T-cell (primary cell): ENCODE results near the gene POMC. TPM values are rescaled to one million over a fixed set of nuclear protein-coding genes. Genes with fewer than 3 reads are reported as not detected.
A peak's percentile ranks its signal among the peaks of the same experiment; 100 is the strongest.
"Not testable (repeated sequence)": the region's sequence is repeated elsewhere in the genome, so short reads cannot be mapped to it uniquely, and the experiment has no call there.

Experiments
- ATAC-seq, 4 experiments: fragments of 200-7000 bp in 3 of 4; fragments of 150-1000 bp in 1 of 4; cut with Tn5 transposase; replicated peaks in 1 of 4; 1 replicate in 3 of 4; 2 replicates in 1 of 4; pipeline ENCODE4 v1.10.0; 2021; ENCODE audit warnings: moderate library complexity in 3 of 4, mild to moderate bottlenecking in 2 of 4, moderate number of reproducible peaks in 1 of 4
- CTCF ChIA-PET, 2 donors: fragments of 300-600 bp; sonication (Branson Sonifier 250); formaldehyde crosslinking; loops; one replicate each; lab custom pipeline; 2022; ENCODE audit warnings: antibody characterized with exemption in 2 of 2; lab: Charles Lee
- POLR2A ChIA-PET, 2 donors: fragments of 300-600 bp; sonication (Branson Sonifier 250); formaldehyde crosslinking; loops; one replicate each; lab custom pipeline; 2022; ENCODE audit warnings: antibody characterized with exemption in 2 of 2; lab: Charles Lee
- DNase-seq, 35 experiments: peaks; one replicate each; pipeline versions ENCODE4 v3.0.0 to v3.0.0-alpha.2; 2013 to 2023
- H3K27ac ChIP-seq: one replicate; pipeline ENCODE4 v1.5.1; 2013; ENCODE audit warnings: low read length
- H3K27me3 ChIP-seq, 2 experiments: replicated peaks in 1 of 2; 1 replicate in 1 of 2; 2 replicates in 1 of 2; pipeline versions ENCODE4 v1.6.1 to v1.7.0; 2013; ENCODE audit warnings: low read length in 1 of 2, mixed read lengths in 1 of 2; ENCODE audit not compliant: control insufficient read depth in 2 of 2, insufficient read depth in 2 of 2; ENCODE audit errors: extremely low read depth in 1 of 2
- H3K36me3 ChIP-seq, 2 donors: 1 replicate in 1 of 2; 2 replicates in 1 of 2; pipeline versions ENCODE4 v1.6.1 to v1.7.0; 2013; ENCODE audit warnings: low read length in 1 of 2; ENCODE audit not compliant: control insufficient read depth in 2 of 2, insufficient read depth in 1 of 2; ENCODE audit errors: extremely low read depth in 1 of 2
- H3K4me1 ChIP-seq, 2 experiments: 1 replicate in 1 of 2; 2 replicates in 1 of 2; pipeline versions ENCODE4 v1.6.1 to v1.7.0; 2013; ENCODE audit warnings: low read length in 2 of 2, mixed read lengths in 1 of 2; ENCODE audit not compliant: insufficient read depth in 2 of 2, control insufficient read depth in 1 of 2; ENCODE audit errors: extremely low read depth in 1 of 2
- H3K4me3 ChIP-seq, 2 donors: 1 replicate in 1 of 2; 2 replicates in 1 of 2; pipeline versions ENCODE4 v1.5.1 to v1.7.0; 2013; ENCODE audit warnings: mild to moderate bottlenecking in 2 of 2, low read length in 1 of 2, moderate library complexity in 1 of 2; ENCODE audit not compliant: control insufficient read depth in 1 of 2; ENCODE audit errors: extremely low read depth in 1 of 2
- H3K9me3 ChIP-seq: 2 replicates; pipeline ENCODE4 v1.7.0; 2013
- H3K27ac Mint-ChIP-seq, 2 donors: one replicate each; pipeline ENCODE4 v1.8.0; 2020 to 2021; ENCODE audit warnings: mild to moderate bottlenecking in 2 of 2, mixed read lengths in 2 of 2
- H3K27me3 Mint-ChIP-seq, 2 donors: one replicate each; pipeline ENCODE4 v1.8.0; 2021 to 2022; ENCODE audit warnings: mixed read lengths in 2 of 2
- H3K36me3 Mint-ChIP-seq: one replicate; pipeline ENCODE4 v1.8.0; 2021; ENCODE audit warnings: mixed read lengths
- H3K4me1 Mint-ChIP-seq, 3 donors: one replicate each; pipeline ENCODE4 v1.8.0; 2020 to 2022; ENCODE audit warnings: mixed read lengths in 3 of 3, mild to moderate bottlenecking in 1 of 3
- H3K4me3 Mint-ChIP-seq, 3 donors: one replicate each; pipeline ENCODE4 v1.8.0; 2020 to 2022; ENCODE audit warnings: mild to moderate bottlenecking in 3 of 3, mixed read lengths in 3 of 3, moderate library complexity in 3 of 3
- H3K9me3 Mint-ChIP-seq, 3 donors: one replicate each; pipeline ENCODE4 v1.8.0; 2020 to 2022; ENCODE audit warnings: mixed read lengths in 3 of 3
- WGBS: methylation state at CpG from one replicate; pipeline ENCODE4 v1.1.5; 2013; ENCODE audit warnings: missing lambda C conversion rate; ENCODE audit not compliant: insufficient coverage; 5-methylcytosine and 5-hydroxymethylcytosine counted together
- total RNA-seq, 35 experiments: library from RNA in 6 of 35; stranded (reverse) in 6 of 35; fragments of 120-200 nt in 1 of 35; gene quantifications; one replicate each; pipeline versions ENCODE4 v1.2.1 to v1.2.4 and lab custom pipeline; 2013 to 2026

The POMC gene
- total RNA-seq, 5 donors from 2014 or later (not counting 1 experiment from before 2014, with no cell fraction given) = 2.4 to 7.5 (median 4.8) TPM

GRCh38 chr2:25162061-25162460 lies 6.3 kb downstream of the POMC start:
- H3K9me3 Mint-ChIP-seq, CTCF ChIA-PET, H3K36me3 Mint-ChIP-seq, ATAC-seq, POLR2A ChIA-PET, H3K27me3 Mint-ChIP-seq, H3K4me3 ChIP-seq, DNase-seq, H3K36me3 ChIP-seq, H3K27me3 ChIP-seq, H3K9me3 ChIP-seq: not testable (repeated sequence)
- 86% methylated on average over 1 of the region's 7 CpGs for WGBS
- H3K4me1 Mint-ChIP-seq = peaks cover 29 to 34% (median 29%) of the 10 kb centered on the region in 3 donors
- H3K27ac ChIP-seq = peak overlapping the region; percentile 41
- H3K4me1 ChIP-seq = peaks cover 0 to 24% of the 10 kb centered on the region in 2 experiments
- peak overlapping the region in 1 of 2 donors; percentile 73 for H3K27ac Mint-ChIP-seq
- H3K4me3 Mint-ChIP-seq = peak overlapping the region; percentile 43 to 73 (median 43)

- POLR2A ChIA-PET = no interaction called here
- CTCF ChIA-PET = no interaction called here
- Mint-ChIP-seq H3K27me3 (peaks cover 0 to 2% of the 10 kb centered on the region in 2 donors), H3K9me3 (no peaks in the 10 kb centered on the region), H3K4me3 (peak overlapping the region; percentile 43 to 75 (median 67)), H3K27ac (peak overlapping the region; percentile 59 to 83), H3K36me3 (no peaks in the 10 kb centered on the region), H3K4me1 (peaks cover 22 to 28% (median 25%) of the 10 kb centered on the region in 3 donors)
- Histone ChIP-seq H3K36me3 (no peaks in the 10 kb centered on the region), H3K9me3 (no peaks in the 10 kb centered on the region), H3K4me3 (peak overlapping the region; percentile 29 to 47), H3K27me3 (peaks cover 3 to 9% of the 10 kb centered on the region in 2 experiments), H3K27ac (peak overlapping the region; percentile 61), H3K4me1 (peaks cover 0 to 24% of the 10 kb centered on the region in 2 experiments)
- WGBS = 52% methylated on average over 62 of the region's 69 CpGs
- peak; percentile 28 to 79 (median 56) for DNase-seq
- peak; percentile 51 to 76 (median 72) for ATAC-seq
These were observed 7.2 kb downstream of the POMC start for GRCh38 chr2:25161055-25161781.

GRCh38 chr2:25160376-25160775 lies 8.0 kb downstream of the POMC start:
- peaks cover 3 to 10% of the 10 kb centered on the region in 2 experiments for H3K27me3 ChIP-seq
- Mint-ChIP-seq H3K4me1 (peaks cover 14 to 19% (median 18%) of the 10 kb centered on the region in 3 donors), H3K9me3 (no peaks in the 10 kb centered on the region), H3K4me3 (peak overlapping the region; percentile 43 to 68 (median 67)), H3K36me3 (no peaks in the 10 kb centered on the region), H3K27me3 (no peaks in the 10 kb centered on the region), H3K27ac (peak overlapping the region in 1 of 2 donors; percentile 65)
- ATAC-seq (no peak), DNase-seq (no peak)
- ChIA-PET CTCF (no interaction called here), POLR2A (no interaction called here)
- peaks cover 0 to 18% of the 10 kb centered on the region in 2 experiments for H3K4me1 ChIP-seq
- peak overlapping the region in 1 of 2 donors; percentile 5 for H3K4me3 ChIP-seq
- no peaks in the 10 kb centered on the region for H3K9me3 ChIP-seq
- H3K36me3 ChIP-seq = no peaks in the 10 kb centered on the region
- WGBS = 96% methylated on average over 10 of the region's 10 CpGs
- H3K27ac ChIP-seq = no peak overlapping the region

- H3K4me3 Mint-ChIP-seq = peak overlapping the region; percentile 40 to 67 (median 43)
- H3K36me3 Mint-ChIP-seq = no peaks in the 10 kb centered on the region
- 93% methylated on average over 5 of the region's 8 CpGs for WGBS
- Histone ChIP-seq H3K27me3 (peaks cover 3 to 11% of the 10 kb centered on the region in 2 experiments), H3K36me3 (no peaks in the 10 kb centered on the region), H3K9me3 (no peaks in the 10 kb centered on the region), H3K4me1 (peaks cover 0 to 18% of the 10 kb centered on the region in 2 experiments), H3K4me3 (no peak overlapping the region), H3K27ac (no peak overlapping the region)
- DNase-seq (no peak), ATAC-seq (no peak)
- no peaks in the 10 kb centered on the region for H3K27me3 Mint-ChIP-seq
- CTCF ChIA-PET = no interaction called here
- peaks cover 14 to 18% (median 17%) of the 10 kb centered on the region in 3 donors for H3K4me1 Mint-ChIP-seq
- H3K27ac Mint-ChIP-seq = peak overlapping the region in 1 of 2 donors; percentile 1
- H3K9me3 Mint-ChIP-seq = no peaks in the 10 kb centered on the region
- POLR2A ChIA-PET = no interaction called here
These were observed 8.4 kb downstream of the POMC start for GRCh38 chr2:25159949-25160348.

- Mint-ChIP-seq H3K4me3 (no peak overlapping the region), H3K27me3 (no peaks in the 10 kb centered on the region), H3K36me3 (no peaks in the 10 kb centered on the region), H3K4me1 (peaks cover 14 to 18% (median 17%) of the 10 kb centered on the region in 3 donors), H3K27ac (no peak overlapping the region), H3K9me3 (no peaks in the 10 kb centered on the region)
- DNase-seq (no peak), ATAC-seq (no peak)
- no peak overlapping the region for H3K27ac ChIP-seq
- H3K4me1 ChIP-seq = peaks cover 0 to 18% of the 10 kb centered on the region in 2 experiments
- ChIA-PET CTCF (interaction anchor here in 1 of 2 donors (0.6 kb wide), 1 partner anchor 812 kb away, joined by 4 read pairs; no protein-coding TSS in a partner anchor), POLR2A (no interaction called here)
- H3K36me3 ChIP-seq = no peaks in the 10 kb centered on the region
- WGBS = 95% methylated on average over 8 of the region's 11 CpGs
- H3K27me3 ChIP-seq = peaks cover 0 to 12% of the 10 kb centered on the region in 2 experiments
- H3K9me3 ChIP-seq = no peaks in the 10 kb centered on the region
- no peak overlapping the region for H3K4me3 ChIP-seq
These were observed 10.1 kb downstream of the POMC start for GRCh38 chr2:25158096-25158852.

- Histone ChIP-seq H3K27ac (no peak overlapping the region), H3K4me1 (peaks cover 0 to 2% of the 10 kb centered on the region in 2 experiments), H3K36me3 (no peaks in the 10 kb centered on the region), H3K27me3 (peaks cover 0 to 13% of the 10 kb centered on the region in 2 experiments), H3K4me3 (no peak overlapping the region), H3K9me3 (no peaks in the 10 kb centered on the region)
- no peaks in the 10 kb centered on the region for H3K27me3 Mint-ChIP-seq
- WGBS = 63% methylated on average over 6 of the region's 10 CpGs
- H3K27ac Mint-ChIP-seq = no peak overlapping the region
- no peak for ATAC-seq
- no peaks in the 10 kb centered on the region for H3K36me3 Mint-ChIP-seq
- ChIA-PET POLR2A (no interaction called here), CTCF (interaction anchor here in 1 of 2 donors (0.6 kb wide), 1 partner anchor 205 kb away, joined by 3 read pairs; no protein-coding TSS in a partner anchor)
- peaks cover 9 to 15% (median 12%) of the 10 kb centered on the region in 3 donors for H3K4me1 Mint-ChIP-seq
- no peak overlapping the region for H3K4me3 Mint-ChIP-seq
- H3K9me3 Mint-ChIP-seq = no peaks in the 10 kb centered on the region
- no peak for DNase-seq
These were observed 13.0 kb downstream of the POMC start for GRCh38 chr2:25155401-25155800.
